ENCODE measurements around the gene SLC5A12. TPM values are rescaled to one million over a fixed set of nuclear protein-coding genes. Genes with fewer than 3 reads are reported as not detected.
A peak's percentile ranks its signal among the peaks of the same experiment; 100 is the strongest.

Gene SLC5A12
- 1 to 10 TPM in 1 of 6 experiments, under 1 TPM in 3, not detected in 2; 0.20 to 1.2 (median 0.27) TPM for total RNA-seq
- long read RNA-seq = 0 reads

- TF ChIP-seq POLR2A (IDR thresholded peaks at IDR 0.05) (no peak), CTCF (IDR thresholded peaks at IDR 0.05) (no peak)
- WGBS (ENCODE audit: insufficient coverage, low coverage, low lambda C conversion rate, missing lambda C conversion rate) = 17% methylated on average over 3 of the region's 3 CpGs
- DNase-seq = no peak
- no peaks in the 10 kb centered on the region for H3K36me3 ChIP-seq
- H3K9me3 ChIP-seq = no peaks in the 10 kb centered on the region
- H3K4me3 ChIP-seq = no peak within 1 kb of the TSS
- peaks cover 0 to 7% (median 0%) of the 10 kb centered on the region in 4 donors for H3K4me1 ChIP-seq
- intact Hi-C loops (cut with DNase I) = no loop called here
- no peak within 1 kb of the TSS for H3K27ac ChIP-seq
- peak in 1 of 4 donors; percentile 18 for ATAC-seq
- no peaks in the 10 kb centered on the region for H3K27me3 ChIP-seq
These were observed at the start of gene SLC5A12 for GRCh38 chr11:26721948-26722475. Gene SLC5A12, minus strand, starts transcription at chr11:26722060. Its CDS starts 346 bp downstream, at chr11:26721714.

- no peak overlapping the region for H3K4me3 ChIP-seq
- H3K9me3 ChIP-seq = no peaks in the 10 kb centered on the region
- no peak overlapping the region for H3K27ac ChIP-seq
- peaks cover 0 to 12% (median 5%) of the 10 kb centered on the region in 4 donors for H3K4me1 ChIP-seq
- intact Hi-C loops (cut with DNase I) = no loop called here
- no peaks in the 10 kb centered on the region for H3K36me3 ChIP-seq
- TF ChIP-seq POLR2A (IDR thresholded peaks at IDR 0.05) (no peak), CTCF (IDR thresholded peaks at IDR 0.05) (no peak)
- DNase-seq (no peak), ATAC-seq (no peak)
- H3K27me3 ChIP-seq = no peaks in the 10 kb centered on the region
These were observed 47.2 kb upstream of the SLC5A12 start for GRCh38 chr11:26769027-26769426.

- intact Hi-C loops (cut with DNase I) = no loop called here
- Histone ChIP-seq H3K36me3 (no peaks in the 10 kb centered on the region), H3K4me3 (no peak overlapping the region), H3K27ac (no peak overlapping the region), H3K4me1 (peaks cover 0 to 12% (median 5%) of the 10 kb centered on the region in 4 donors), H3K9me3 (no peaks in the 10 kb centered on the region), H3K27me3 (no peaks in the 10 kb centered on the region)
- ATAC-seq = no peak
- TF ChIP-seq POLR2A (IDR thresholded peaks at IDR 0.05) (no peak), CTCF (IDR thresholded peaks at IDR 0.05) (no peak)
- WGBS (ENCODE audit: insufficient coverage, low coverage, low lambda C conversion rate, missing lambda C conversion rate) = 66% methylated on average over 2 of the region's 2 CpGs
- DNase-seq = no peak
These were observed 45.2 kb upstream of the SLC5A12 start for GRCh38 chr11:26767060-26767459.

GRCh38 chr11:26765323-26765722 is 43.5 kb upstream of the SLC5A12 start:
- Histone ChIP-seq H3K27ac (peak overlapping the region in 1 of 3 donors; percentile 42), H3K9me3 (no peaks in the 10 kb centered on the region), H3K4me1 (peaks cover 0 to 12% (median 5%) of the 10 kb centered on the region in 4 donors), H3K27me3 (no peaks in the 10 kb centered on the region), H3K4me3 (no peak overlapping the region), H3K36me3 (no peaks in the 10 kb centered on the region)
- DNase-seq = peak in 1 of 3 donors; percentile 46
- TF ChIP-seq CTCF (IDR thresholded peaks at IDR 0.05) (no peak), POLR2A (IDR thresholded peaks at IDR 0.05) (no peak)
- peak in 2 of 4 donors; percentile 51 to 74 for ATAC-seq
- 95% methylated on average over 3 of the region's 3 CpGs for WGBS (ENCODE audit: insufficient coverage, low coverage, low lambda C conversion rate, missing lambda C conversion rate)
- intact Hi-C loops (cut with DNase I) = no loop called here
